Natural killer cell (primary cell): ENCODE results near the gene SORCS2. TPM values are rescaled to one million over a fixed set of nuclear protein-coding genes. Genes with fewer than 3 reads are reported as not detected.

Experiments
- ATAC-seq, 3 donors: fragments of 150-1000 bp in 2 of 3; fragments of 200-7000 bp in 1 of 3; cut with Tn5 transposase; 1 replicate in 1 of 3; 2 replicates in 2 of 3; pipeline ENCODE4 v1.10.0; 2021; ENCODE audit warnings: mild to moderate bottlenecking in 2 of 3, moderate library complexity in 2 of 3
- DNase-seq, 2 donors: peaks; one replicate each; pipeline versions ENCODE4 v3.0.0 to v3.0.0-alpha.2; 2013 to 2021; ENCODE audit warnings: mixed read lengths in 1 of 2
- H3K27ac ChIP-seq: one replicate; pipeline ENCODE4 v1.5.1; 2013; ENCODE audit warnings: mild to moderate bottlenecking, low read length
- H3K27me3 ChIP-seq: one replicate; pipeline ENCODE4 v1.6.1; 2013; ENCODE audit warnings: low read length; ENCODE audit not compliant: control insufficient read depth, insufficient read depth
- H3K36me3 ChIP-seq: one replicate; pipeline ENCODE4 v1.6.1; 2013; ENCODE audit warnings: low read length; ENCODE audit not compliant: control insufficient read depth, insufficient read depth
- H3K4me1 ChIP-seq: one replicate; pipeline ENCODE4 v1.6.1; 2013; ENCODE audit warnings: low read length; ENCODE audit not compliant: control insufficient read depth, insufficient read depth
- H3K4me3 ChIP-seq: one replicate; pipeline ENCODE4 v1.5.1; 2013; ENCODE audit warnings: low read length
- H3K9me3 ChIP-seq: one replicate; pipeline ENCODE4 v1.6.1; 2013; ENCODE audit warnings: low read length; ENCODE audit not compliant: control insufficient read depth, insufficient read depth
- H3K27ac Mint-ChIP-seq, 2 donors: one replicate each; pipeline ENCODE4 v1.8.0; 2022; ENCODE audit warnings: mild to moderate bottlenecking in 2 of 2, mixed read lengths in 2 of 2, moderate library complexity in 1 of 2
- H3K27me3 Mint-ChIP-seq, 2 donors: one replicate each; pipeline ENCODE4 v1.8.0; 2022; ENCODE audit warnings: low read depth in 2 of 2, mixed read lengths in 2 of 2
- H3K36me3 Mint-ChIP-seq: one replicate; pipeline ENCODE4 v1.8.0; 2022; ENCODE audit warnings: mixed read lengths
- H3K4me1 Mint-ChIP-seq, 2 donors: one replicate each; pipeline ENCODE4 v1.8.0; 2022; ENCODE audit warnings: mixed read lengths in 2 of 2
- H3K4me3 Mint-ChIP-seq: one replicate; pipeline ENCODE4 v1.8.0; 2022; ENCODE audit warnings: mild to moderate bottlenecking, moderate library complexity, mixed read lengths
- H3K9me3 Mint-ChIP-seq, 2 donors: one replicate each; pipeline ENCODE4 v1.8.0; 2022; ENCODE audit warnings: mixed read lengths in 2 of 2
- WGBS: methylation state at CpG from one replicate; pipeline ENCODE4 v1.1.7; 2013; ENCODE audit warnings: missing lambda C conversion rate; ENCODE audit not compliant: insufficient coverage; 5-methylcytosine and 5-hydroxymethylcytosine counted together
- intact Hi-C: fragments of 100-400 bp; cut with micrococcal nuclease; formaldehyde crosslinking; loops from one replicate; pipeline ENCODE4 v1.14.2; 2022
- total RNA-seq, 4 donors: library from RNA; stranded (reverse); fragments of 120-200 nt in 1 of 4; gene quantifications; one replicate each; pipeline versions ENCODE4 v1.2.3 to v1.2.4, GENCODE V29; 2013 to 2022
- TF ChIP-seq, protein P1 (sequence below): fragments of 200-600 bp; IDR thresholded peaks from one replicate; pipeline ENCODE4 v1.8.0; 2022; ENCODE audit warnings: antibody characterized with exemption

Gene SORCS2
- total RNA-seq, 3 donors from 2014 or later (not counting 1 experiment from before 2014, with no cell fraction given) = 1.2 to 2.5 (median 1.4) TPM

DNA sequence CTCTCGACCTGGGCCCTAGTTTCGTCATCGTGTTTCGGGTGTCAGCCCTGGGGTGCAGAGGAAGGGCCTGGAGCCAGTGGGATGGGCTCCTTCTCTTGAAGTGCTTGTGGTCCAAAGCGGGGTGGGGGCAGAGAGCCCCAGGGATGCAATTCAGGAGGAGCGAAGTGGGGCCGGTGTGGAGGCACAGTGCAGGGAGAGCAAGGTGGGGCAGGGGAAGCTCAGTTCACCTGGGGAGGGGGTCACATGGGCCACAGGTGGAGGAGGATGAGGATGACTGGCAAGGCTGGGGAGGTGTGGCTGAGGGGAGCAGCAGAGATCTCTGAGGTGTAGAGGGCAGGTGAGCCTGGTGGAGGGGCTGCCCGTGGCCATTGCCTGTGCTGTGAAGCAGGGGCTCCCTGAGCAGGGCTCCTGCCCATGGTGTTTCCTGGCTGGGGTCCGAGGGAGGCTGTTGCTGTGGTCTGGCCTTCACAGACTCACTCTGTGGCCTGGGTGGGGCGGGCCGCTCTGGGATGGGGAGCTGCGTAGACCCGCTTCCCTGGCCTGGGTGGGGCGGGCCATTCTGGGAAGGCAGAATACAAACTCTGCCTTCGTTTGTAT, 6.9 kb downstream of the SORCS2 start:
- H3K9me3 ChIP-seq = no peaks in the 10 kb centered on the region
- Mint-ChIP-seq H3K4me3 (no peak overlapping the region), H3K9me3 (no peaks in the 10 kb centered on the region), H3K27me3 (peaks cover 41 to 57% of the 10 kb centered on the region in 2 donors), H3K27ac (no peak overlapping the region), H3K4me1 (no peaks in the 10 kb centered on the region), H3K36me3 (no peaks in the 10 kb centered on the region)
- DNase-seq (no peak), ATAC-seq (no peak)
- TF ChIP-seq, protein P1, sequence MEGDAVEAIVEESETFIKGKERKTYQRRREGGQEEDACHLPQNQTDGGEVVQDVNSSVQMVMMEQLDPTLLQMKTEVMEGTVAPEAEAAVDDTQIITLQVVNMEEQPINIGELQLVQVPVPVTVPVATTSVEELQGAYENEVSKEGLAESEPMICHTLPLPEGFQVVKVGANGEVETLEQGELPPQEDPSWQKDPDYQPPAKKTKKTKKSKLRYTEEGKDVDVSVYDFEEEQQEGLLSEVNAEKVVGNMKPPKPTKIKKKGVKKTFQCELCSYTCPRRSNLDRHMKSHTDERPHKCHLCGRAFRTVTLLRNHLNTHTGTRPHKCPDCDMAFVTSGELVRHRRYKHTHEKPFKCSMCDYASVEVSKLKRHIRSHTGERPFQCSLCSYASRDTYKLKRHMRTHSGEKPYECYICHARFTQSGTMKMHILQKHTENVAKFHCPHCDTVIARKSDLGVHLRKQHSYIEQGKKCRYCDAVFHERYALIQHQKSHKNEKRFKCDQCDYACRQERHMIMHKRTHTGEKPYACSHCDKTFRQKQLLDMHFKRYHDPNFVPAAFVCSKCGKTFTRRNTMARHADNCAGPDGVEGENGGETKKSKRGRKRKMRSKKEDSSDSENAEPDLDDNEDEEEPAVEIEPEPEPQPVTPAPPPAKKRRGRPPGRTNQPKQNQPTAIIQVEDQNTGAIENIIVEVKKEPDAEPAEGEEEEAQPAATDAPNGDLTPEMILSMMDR = no peak
- no peak overlapping the region for H3K27ac ChIP-seq
- H3K4me1 ChIP-seq = no peaks in the 10 kb centered on the region
- no peaks in the 10 kb centered on the region for H3K36me3 ChIP-seq
- intact Hi-C loops = loop anchor here (10.0 kb wide), 1 partner anchor 786 kb away; no protein-coding TSS in a partner anchor
- 82% methylated on average over 15 of the region's 15 CpGs for WGBS
- no peak overlapping the region for H3K4me3 ChIP-seq
- peaks cover 7% of the 10 kb centered on the region for H3K27me3 ChIP-seq

DNA sequence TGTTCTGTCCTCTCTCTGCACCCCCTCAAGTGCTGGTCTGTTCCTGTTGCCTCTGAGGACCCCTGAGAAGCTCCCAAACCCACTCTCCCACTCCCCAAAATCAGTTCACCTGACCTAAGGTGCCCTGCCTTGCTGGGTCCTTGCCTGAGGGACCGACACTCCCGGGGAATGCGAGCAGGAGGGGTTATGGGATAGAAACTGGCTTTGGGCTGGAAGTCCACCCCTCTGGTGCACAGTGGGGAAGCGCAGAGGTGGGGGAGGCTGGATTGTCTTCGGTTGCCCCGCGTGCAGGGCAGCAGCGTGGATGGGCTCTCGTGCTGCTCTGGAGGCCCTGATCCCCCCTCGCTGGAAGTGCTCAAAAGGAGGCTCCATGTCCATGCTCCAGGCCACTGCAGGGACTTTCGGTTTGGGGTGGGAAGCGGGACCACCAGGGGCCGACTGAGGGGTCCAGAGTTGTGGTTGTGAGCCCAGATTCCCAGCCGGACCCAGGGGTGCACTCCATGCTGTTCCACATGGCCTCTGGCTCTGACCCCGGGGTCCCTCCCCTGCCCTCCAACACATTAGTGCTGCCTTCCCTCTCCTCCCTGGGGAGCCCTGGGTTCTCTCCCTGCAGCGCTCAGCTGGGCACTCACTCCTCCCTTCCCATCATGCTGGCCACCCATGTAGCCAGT, 7.6 kb downstream of the SORCS2 start:
- intact Hi-C loops = loop anchor here (10.0 kb wide), 1 partner anchor 785 kb away; no protein-coding TSS in a partner anchor
- WGBS = 79% methylated on average over 16 of the region's 16 CpGs
- ATAC-seq (no peak), DNase-seq (no peak)
- Mint-ChIP-seq H3K4me3 (no peak overlapping the region), H3K27ac (no peak overlapping the region), H3K36me3 (no peaks in the 10 kb centered on the region), H3K9me3 (no peaks in the 10 kb centered on the region), H3K27me3 (peaks cover 36 to 58% of the 10 kb centered on the region in 2 donors), H3K4me1 (no peaks in the 10 kb centered on the region)
- Histone ChIP-seq H3K27me3 (peaks cover 2% of the 10 kb centered on the region), H3K27ac (no peak overlapping the region), H3K4me1 (no peaks in the 10 kb centered on the region), H3K9me3 (no peaks in the 10 kb centered on the region), H3K4me3 (no peak overlapping the region), H3K36me3 (no peaks in the 10 kb centered on the region)
- TF ChIP-seq, protein P1 = no peak

DNA sequence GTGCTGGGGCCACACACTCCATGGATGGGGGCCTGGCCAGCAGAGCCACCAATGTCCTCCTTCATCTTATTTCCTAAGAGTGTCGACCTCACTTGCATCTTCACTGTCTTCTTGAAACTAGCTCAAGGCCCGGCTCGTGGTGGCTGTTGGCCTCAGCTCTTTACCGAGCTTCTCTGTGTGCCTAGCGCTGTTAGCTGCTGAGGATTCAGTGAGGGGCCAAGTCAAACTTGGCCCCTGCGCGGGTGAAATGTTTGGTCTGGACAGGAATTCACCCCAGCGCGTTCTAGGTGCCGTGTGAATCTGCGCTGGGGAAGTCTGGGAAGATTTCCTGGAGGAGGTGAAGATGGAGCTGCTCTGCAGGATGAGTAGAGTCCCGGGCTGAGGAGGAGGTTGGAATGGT, 8.5 kb downstream of the SORCS2 start:
- Histone ChIP-seq H3K4me1 (no peaks in the 10 kb centered on the region), H3K27ac (no peak overlapping the region), H3K27me3 (peaks cover 2% of the 10 kb centered on the region), H3K4me3 (no peak overlapping the region), H3K9me3 (no peaks in the 10 kb centered on the region), H3K36me3 (no peaks in the 10 kb centered on the region)
- H3K36me3 Mint-ChIP-seq = no peaks in the 10 kb centered on the region
- no peak for DNase-seq
- no peak overlapping the region for H3K27ac Mint-ChIP-seq
- no peak for ATAC-seq
- no peak overlapping the region for H3K4me3 Mint-ChIP-seq
- 87% methylated on average over 12 of the region's 12 CpGs for WGBS
- peaks cover 31 to 53% of the 10 kb centered on the region in 2 donors for H3K27me3 Mint-ChIP-seq
- TF ChIP-seq, protein P1 = no peak
- intact Hi-C loops = no loop called here
- H3K9me3 Mint-ChIP-seq = no peaks in the 10 kb centered on the region
- no peaks in the 10 kb centered on the region for H3K4me1 Mint-ChIP-seq
